ENCODE data around the gene CFAP107.
"Not testable (repeated sequence)": the region's sequence is repeated elsewhere in the genome, so short reads cannot be mapped to it uniquely, and the experiment has no call there.

The CFAP107 gene, protein sequence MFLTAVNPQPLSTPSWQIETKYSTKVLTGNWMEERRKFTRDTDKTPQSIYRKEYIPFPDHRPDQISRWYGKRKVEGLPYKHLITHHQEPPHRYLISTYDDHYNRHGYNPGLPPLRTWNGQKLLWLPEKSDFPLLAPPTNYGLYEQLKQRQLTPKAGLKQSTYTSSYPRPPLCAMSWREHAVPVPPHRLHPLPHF

DNA sequence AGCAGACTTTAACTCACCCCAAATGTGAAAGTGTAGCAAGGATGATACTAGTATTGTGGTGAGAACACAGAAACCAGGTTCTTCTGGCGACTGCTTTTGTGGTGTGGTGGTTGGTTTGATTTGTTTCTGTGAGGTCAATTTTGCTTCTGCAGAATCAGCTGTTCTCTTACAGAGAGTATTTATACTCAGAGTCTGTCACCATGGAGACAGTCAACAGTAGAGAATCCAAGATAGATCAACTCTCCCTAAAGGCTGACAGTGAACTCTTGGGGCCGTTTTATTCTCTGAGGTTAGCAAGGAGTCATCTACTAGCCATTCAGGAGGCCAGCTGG lies at the start of gene CFAP107:
Gene CFAP107, plus strand, starts transcription at position 209 of the 332 bp plus-strand sequence. CDS start 231 bp downstream, outside the sequence.
- no peak for DNase-seq (ENCODE audit: low read depth in 3 of 3, low spot score in 1 of 3)

- DNase-seq (ENCODE audit: low read depth in 3 of 3, low spot score in 1 of 3): no peak
Observed at GRCh38 chr1:12696658-12697057, 49.3 kb upstream of the CFAP107 start.

- DNase-seq (ENCODE audit: low read depth in 3 of 3, low spot score in 1 of 3): no peak
Observed at GRCh38 chr1:12697397-12697796, 48.6 kb upstream of the CFAP107 start.

- no peak for DNase-seq (ENCODE audit: low read depth in 3 of 3, low spot score in 1 of 3)
Observed at GRCh38 chr1:12703821-12704451, 42.1 kb upstream of the CFAP107 start.

- DNase-seq (ENCODE audit: low read depth in 3 of 3, low spot score in 1 of 3): no peak
Observed at GRCh38 chr1:12706061-12706460, 39.9 kb upstream of the CFAP107 start.

- DNase-seq (ENCODE audit: low read depth in 3 of 3, low spot score in 1 of 3): no peak
Observed at GRCh38 chr1:12708396-12709090, 37.5 kb upstream of the CFAP107 start.

DNA sequence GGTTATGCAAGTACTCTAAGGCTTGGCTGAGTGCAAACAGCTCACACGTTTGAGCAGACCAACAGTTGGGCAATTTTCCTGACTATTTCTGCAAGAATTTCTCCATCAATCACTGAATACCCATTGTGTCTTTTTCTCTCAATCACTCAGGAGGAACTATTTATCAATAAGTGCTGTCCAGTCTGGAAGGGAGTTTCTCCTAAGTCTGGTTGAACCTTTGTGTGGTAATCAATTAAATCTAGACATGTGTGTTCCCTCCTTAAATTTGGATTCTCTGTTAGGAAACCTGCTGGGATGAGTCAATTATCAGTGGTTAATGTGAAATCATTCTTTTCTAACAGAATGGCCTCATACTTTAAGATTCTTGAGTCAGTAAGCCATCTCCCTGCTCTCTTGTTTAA lies 36.9 kb upstream of the CFAP107 start:
- DNase-seq (ENCODE audit: low read depth in 3 of 3, low spot score in 1 of 3): no peak

- DNase-seq (ENCODE audit: low read depth in 3 of 3, low spot score in 1 of 3): no peak
Observed at GRCh38 chr1:12709696-12710095, 36.3 kb upstream of the CFAP107 start.

GRCh38 chr1:12711536-12711935 lies 34.5 kb upstream of the CFAP107 start:
- DNase-seq (ENCODE audit: low read depth in 3 of 3, low spot score in 1 of 3): no peak

DNA sequence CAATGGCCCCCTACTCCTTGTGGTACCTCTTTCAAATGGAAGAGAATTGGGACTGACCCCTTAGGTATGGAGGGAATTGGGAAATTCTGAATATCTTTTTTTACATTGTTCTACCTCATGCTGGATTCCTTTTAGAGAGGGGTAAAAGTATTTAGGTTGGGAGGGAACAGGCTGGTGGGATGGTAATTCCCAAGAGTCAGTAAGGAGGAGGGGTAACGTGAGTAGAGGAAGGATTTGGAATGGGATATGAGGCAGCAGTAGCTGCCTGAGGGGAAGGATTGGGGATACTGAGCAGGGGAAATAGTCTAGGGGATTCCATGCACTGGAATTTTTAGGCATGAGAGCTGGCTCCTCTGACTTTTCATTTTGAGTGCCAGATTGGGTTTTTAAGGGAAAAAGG lies 33.9 kb upstream of the CFAP107 start:
- DNase-seq (ENCODE audit: low read depth in 3 of 3, low spot score in 1 of 3): no peak

GRCh38 chr1:12712929-12713328 lies 33.1 kb upstream of the CFAP107 start:
- no peak for DNase-seq (ENCODE audit: low read depth in 3 of 3, low spot score in 1 of 3)

DNA sequence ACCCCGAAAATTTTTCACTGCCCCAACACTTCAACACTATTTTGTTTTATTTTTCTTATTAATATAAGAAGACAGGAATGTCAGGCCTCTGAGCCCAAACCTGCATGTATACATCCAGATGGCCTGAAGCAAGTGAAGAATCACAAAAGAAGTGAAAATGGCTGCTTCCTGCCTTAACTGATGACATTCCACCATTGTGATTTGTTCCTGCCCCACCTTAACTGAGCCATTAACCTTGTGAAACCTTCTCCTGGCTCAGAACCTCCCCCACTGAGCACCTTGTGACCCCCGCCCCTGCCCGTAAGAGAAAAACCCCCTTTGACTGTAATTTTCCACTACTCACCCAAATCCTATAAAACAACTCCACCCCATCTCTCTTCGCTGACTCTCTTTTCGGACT lies 32.3 kb upstream of the CFAP107 start:
- not testable (repeated sequence) for DNase-seq (ENCODE audit: low read depth in 3 of 3, low spot score in 1 of 3)

- no peak for DNase-seq (ENCODE audit: low read depth in 3 of 3, low spot score in 1 of 3)
Observed at GRCh38 chr1:12714710-12715475, 31.1 kb upstream of the CFAP107 start.

- no peak for DNase-seq (ENCODE audit: low read depth in 3 of 3, low spot score in 1 of 3)
Observed at GRCh38 chr1:12715896-12716437, 30.0 kb upstream of the CFAP107 start, which contains the start of gene AADACL3. AADACL3 (plus strand) TSS chr1:12716110; CDS start chr1:12716177, 67 bp downstream.

DNA sequence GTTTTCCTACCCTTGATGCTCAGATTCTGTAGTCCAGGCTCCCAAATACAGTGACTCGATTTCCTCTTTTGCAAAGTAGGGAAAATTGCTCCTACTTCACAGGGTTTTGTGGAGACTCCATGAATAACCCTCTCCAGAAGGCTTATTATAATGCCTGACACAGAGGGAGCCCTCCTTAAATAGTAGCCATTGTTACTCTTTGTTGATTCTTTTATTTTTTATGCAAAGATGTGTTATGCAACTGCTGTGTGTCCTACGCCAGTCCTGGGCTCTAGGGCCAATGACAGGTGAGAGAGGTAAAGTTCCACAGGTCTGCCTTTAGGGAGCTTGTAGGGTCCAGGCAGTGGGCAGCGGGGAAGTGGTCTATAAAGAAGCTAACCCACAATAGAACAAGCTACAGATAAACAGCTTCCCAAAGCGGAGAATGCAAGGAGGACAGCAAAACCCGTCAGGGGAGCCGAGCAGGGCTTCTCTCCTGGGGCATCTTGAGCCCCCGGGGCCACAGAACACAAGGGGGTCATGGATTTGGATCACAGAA lies 28.6 kb upstream of the CFAP107 start:
- DNase-seq (ENCODE audit: low read depth in 3 of 3, low spot score in 1 of 3): no peak

DNA sequence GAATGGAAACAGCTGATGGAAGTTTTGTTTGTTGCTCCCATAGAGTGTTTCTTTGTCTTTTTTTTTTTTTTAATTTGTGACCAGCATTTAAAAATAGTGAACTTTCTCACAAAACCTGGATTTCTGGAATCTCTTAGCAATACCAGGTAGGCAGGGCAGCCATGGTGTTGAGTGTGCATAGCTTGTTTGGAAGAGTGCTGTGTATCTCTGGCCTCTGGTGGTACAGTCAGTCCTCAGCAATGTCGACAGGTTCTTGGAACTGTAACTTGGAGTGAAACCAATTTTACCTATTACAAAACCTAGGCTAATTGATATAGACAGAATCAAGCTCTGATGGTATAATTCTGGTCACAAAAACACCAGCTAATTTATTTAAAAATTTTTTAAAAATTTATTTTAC lies 23.4 kb upstream of the CFAP107 start:
- no peak for DNase-seq (ENCODE audit: low read depth in 3 of 3, low spot score in 1 of 3)

DNA sequence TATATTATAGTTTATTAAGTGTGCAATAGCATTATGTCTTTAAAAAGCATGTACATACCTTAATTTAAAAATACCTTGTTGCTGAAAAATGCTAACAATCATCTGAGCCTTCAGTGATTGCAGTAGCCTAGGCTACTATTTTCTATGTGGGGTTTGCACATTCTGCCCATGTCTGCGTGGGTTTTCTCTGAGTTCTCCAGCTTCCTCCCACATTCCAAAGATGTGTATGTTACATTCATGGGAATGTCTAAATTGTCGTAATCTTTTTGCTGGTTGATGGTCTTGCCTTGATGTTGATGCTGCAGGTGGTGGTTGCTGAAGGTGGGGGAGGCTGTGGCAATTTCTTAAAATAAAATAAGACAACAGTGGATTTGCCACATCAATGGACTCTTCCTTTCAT lies 17.6 kb upstream of the CFAP107 start:
- DNase-seq (ENCODE audit: low read depth in 3 of 3, low spot score in 1 of 3): no peak

GRCh38 chr1:12730156-12730555 lies 15.8 kb upstream of the CFAP107 start:
- no peak for DNase-seq (ENCODE audit: low read depth in 3 of 3, low spot score in 1 of 3)

DNA sequence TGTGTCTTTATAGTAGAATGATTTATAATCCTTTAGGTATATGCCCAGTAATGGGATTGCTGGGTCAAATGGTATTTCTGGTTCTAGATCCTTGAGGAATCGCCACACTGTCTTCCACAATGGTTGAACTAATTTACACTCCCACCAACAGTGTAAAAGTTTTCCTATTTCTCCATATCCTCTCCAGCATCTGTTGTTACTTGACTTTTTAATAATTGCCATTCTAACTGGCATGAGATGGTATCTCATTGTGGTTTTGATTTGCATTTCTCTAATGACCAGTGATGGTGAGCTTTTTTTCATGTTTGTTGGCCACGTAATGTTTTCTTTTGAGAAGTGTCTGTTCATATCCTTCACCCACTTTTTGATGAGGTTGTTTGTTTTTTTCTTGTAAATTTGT lies 14.9 kb upstream of the CFAP107 start:
- DNase-seq (ENCODE audit: low read depth in 3 of 3, low spot score in 1 of 3): not testable (repeated sequence)

DNA sequence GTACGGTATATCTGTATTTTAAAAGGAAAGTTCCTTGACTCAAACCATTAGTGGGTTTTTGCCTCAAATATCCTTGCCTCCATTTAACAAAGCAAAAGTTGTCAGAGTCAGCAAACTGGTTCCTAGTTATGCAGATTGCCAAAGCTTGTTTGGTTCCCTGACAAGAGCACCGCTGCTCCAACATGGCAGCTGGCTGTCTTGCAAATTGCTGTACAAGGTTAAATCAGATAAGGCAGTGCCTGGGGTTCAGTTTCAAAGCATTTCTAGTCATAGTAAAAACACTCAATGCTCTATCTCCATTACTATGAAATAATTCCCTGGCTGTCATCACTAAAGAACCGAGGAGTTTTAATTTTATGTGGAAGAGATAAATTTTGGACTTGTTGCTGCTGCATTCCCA lies 11.3 kb upstream of the CFAP107 start:
- no peak for DNase-seq (ENCODE audit: low read depth in 3 of 3, low spot score in 1 of 3)

GRCh38 chr1:12738934-12739333 lies 7.1 kb upstream of the CFAP107 start:
- DNase-seq (ENCODE audit: low read depth in 3 of 3, low spot score in 1 of 3): no peak

Data from stimulated activated CD4-positive, alpha-beta T cell treated with anti-CD3 and anti-CD28 coated beads, TNF-alpha, amount 100 ng/mL, for 1 hour (primary cell).